HG02943 (cell line): ENCODE measurements around the gene TEAD1.

Experiments used
- ATAC-seq: cut with Tn5 transposase; IDR thresholded peaks from one replicate; pipeline ENCODE4 v1.9.1; 2021; ENCODE audit warnings: mild to moderate bottlenecking, low read depth, moderate library complexity; ENCODE audit not compliant: unreplicated experiment

The TEAD1 gene

DNA sequence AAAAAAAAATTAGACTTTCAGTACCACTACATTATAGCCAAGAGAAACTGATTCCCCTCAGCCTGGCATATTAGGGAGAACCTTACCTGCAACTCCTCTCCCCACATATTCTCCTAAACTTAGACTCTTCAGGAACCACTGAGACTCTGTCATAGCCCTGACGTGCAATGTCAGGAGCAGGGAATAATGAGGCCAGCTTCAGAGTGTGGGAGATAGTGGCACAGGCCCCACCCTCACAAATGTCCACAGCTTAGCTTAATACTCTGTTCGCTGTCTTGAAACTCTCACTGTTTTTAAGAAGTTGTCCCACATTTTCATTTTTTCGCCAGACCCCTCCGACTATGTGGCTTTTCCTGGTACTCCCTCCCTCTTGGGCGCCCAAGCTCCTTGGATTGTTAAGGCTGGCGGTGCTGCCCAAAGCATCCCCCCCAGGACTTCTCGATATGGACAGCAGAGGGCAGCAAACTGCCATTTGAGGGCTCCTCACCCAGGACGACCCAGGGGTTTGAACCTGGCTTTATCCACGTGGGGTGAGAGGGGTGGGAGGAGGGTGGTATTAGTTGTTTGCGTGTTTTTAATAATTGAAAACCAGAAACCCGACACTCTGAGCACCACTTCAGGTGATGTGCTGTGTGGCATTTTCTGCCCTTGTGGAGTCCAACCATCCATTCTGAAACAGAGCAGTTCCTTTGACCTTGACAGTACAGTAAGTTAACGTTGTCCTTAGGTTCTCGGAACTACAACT is 289.7 kb downstream of the TEAD1 start:
- ATAC-seq: peak; percentile 70

DNA sequence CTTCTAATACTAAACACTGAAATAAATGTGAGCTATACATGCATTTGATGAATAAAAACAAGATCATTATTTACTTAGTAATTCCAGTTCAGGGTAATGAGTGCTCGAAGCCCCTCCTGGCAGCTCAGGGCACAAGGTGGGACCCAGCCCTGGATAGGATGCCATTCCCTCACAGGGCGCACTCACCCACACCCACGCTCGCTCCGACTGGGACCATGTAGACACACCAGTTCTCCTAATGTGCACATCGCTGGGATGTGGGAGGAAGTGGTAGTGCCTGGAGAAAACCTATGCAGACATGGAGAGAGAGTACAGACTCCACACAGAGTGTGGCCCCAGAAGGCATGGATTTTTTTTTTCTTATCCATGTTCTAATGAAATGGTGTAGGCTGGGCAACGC is 290.4 kb downstream of the TEAD1 start:
- no peak for ATAC-seq

DNA sequence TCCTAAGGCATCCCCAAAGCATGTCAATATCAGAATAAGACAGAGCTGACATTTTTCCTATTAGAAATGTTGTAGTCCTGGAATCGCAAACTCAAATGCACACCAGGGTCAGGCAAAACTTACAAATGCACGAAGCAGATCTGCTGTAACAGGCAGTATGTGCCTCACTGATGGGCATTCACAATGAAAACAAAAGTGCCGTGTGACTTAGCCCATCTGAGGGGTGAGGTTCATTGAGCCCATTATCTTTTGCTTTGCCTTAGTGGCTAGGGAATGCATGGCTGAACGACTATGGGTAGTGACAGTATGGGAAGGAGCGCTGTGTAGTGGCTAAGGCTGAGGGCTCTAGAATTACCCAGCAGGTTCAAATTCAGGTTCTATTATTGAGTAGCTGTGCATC is 291.8 kb downstream of the TEAD1 start:
- no peak for ATAC-seq

DNA sequence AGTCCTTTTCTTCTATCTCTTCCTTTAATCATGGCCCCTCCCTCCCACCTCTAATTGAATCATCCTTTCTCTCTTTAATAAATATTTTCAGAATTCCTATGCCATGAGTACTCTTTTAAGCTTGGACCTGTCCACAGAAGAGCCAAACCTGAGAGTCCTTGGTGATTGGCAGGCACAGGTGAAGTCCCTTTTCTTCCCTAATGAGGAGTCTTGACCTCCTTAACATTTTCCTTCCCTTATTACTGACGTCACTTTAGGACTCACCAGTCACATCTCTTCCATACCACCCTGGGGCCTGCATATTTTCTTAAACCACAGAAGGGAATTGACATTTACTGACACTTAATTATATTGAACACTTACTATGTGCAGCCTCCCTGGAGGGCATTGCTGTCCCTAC is 293.9 kb downstream of the TEAD1 start:
- ATAC-seq: no peak

DNA sequence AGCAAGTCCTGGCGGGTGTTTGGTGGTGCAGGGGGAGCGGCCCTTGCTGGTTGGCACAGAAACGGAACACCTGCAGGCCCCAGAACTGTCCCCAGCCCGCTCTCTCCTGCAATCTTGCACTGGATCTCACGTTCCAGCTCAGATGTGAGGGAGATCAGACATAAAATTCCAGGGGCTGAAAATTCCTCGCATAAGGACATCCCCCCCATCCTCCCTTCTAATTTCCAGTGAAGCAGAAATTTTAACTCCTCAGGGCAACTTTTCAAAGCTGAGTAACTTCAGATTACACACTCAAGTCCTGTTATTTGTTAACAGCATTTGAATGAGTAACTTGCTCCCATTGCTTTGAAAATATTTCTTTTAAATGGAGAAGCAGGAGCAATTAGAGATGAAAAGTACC is 294.6 kb downstream of the TEAD1 start:
- no peak for ATAC-seq

DNA sequence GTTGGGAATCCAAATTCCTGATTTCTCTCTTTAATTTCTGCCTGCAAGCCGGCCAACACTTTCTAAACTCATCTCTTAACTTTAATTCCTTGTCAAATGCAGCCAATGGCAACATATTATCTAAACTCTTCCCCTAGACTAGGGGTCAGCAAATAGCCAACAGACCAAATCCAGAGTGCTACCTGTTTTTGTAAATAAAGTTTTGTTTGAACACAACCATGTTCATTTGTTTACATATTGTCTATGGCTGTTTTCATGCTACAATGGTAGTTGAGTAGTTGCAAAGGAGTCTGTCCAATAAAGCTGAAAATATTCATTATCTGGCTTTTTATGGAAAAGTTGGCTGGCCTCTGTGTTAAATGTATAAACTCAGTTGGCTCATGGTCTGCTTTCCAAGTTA is 297.7 kb downstream of the TEAD1 start:
- no peak for ATAC-seq

DNA sequence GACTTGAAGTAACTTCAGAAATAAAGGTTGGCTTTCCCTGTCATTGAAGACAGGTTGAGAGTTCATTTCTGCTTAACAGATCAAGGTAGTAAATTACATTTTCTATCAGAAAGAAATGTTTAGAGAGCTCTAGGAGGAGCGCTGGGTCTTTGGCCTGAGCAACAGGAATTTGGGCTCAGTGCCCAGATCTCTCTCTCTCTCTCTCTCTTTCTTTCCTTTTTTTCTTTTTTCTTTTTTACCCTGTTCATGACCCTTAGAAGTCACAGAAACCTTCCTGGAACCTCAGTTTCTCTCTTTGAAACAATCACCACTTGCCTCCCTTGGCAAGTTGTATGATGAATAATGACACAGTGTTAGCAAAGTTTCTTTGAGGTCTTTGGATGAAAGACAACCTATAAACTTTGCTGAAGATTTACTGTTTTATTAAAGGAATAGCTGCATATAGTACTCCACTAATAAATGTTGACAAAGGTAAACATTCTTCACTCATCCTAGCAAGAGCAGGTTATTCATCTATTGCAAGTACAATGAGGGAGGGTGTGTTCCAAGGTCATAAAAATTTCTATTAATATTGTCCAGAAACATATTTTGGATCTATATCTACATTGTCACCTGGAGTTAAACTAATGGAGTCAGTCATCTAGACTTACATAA is 299.4 kb downstream of the TEAD1 start:
- ATAC-seq: no peak

DNA sequence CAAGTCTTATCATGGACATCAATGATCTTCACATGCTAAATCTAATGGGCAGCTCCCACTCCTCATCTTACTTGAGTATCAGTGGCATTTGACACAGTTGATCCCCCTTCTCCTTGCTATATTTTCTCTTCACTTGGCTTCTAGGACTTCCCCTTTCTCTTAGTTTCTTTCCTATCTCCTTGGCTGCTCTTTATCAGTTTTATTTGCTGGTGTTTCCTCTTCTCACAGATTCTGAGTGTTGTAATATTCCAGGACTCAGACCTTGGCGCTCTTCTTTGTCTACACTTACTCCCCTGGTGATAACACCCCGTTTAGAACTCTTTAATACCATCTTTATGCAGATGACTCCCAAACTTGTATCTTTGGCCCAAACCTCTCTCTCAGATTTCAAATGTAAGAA is 301.0 kb downstream of the TEAD1 start:
- no peak for ATAC-seq

DNA sequence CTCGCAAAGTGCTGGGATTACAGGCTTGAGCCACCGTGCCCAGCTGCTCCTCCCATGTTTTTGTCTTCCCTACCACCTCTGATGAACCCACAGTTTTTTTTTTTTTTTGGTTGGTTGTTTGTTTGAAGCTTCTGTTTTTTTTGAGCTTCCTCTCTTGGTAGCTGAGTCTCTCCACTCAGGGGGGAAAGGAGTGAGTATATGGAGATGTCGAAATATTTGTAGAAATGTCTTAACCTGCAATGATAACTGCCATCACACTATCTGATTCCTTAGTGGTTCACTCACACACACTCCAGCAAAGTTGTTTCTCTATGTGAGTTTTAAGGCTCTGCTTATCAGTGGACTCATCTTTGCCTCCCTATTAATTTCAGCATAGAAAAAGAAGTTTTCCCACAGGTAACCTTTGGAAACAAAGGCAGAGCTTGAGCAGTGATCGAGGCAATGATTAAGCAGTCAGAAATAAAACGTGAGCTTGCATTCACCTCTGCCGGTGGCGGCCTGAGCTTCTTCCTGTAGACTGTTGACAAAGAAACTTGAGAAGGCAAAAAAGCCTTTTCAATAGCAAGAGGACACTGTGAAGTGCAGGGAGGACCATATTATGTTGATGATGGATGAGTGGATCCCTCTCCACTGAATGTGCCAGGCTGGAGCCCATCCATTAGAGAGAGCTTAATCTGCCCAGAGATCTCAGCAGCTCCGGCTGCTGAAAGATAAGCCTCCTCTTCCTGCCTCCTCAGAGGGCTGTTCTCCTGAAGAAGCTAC is 305.9 kb downstream of the TEAD1 start:
- ATAC-seq: no peak

DNA sequence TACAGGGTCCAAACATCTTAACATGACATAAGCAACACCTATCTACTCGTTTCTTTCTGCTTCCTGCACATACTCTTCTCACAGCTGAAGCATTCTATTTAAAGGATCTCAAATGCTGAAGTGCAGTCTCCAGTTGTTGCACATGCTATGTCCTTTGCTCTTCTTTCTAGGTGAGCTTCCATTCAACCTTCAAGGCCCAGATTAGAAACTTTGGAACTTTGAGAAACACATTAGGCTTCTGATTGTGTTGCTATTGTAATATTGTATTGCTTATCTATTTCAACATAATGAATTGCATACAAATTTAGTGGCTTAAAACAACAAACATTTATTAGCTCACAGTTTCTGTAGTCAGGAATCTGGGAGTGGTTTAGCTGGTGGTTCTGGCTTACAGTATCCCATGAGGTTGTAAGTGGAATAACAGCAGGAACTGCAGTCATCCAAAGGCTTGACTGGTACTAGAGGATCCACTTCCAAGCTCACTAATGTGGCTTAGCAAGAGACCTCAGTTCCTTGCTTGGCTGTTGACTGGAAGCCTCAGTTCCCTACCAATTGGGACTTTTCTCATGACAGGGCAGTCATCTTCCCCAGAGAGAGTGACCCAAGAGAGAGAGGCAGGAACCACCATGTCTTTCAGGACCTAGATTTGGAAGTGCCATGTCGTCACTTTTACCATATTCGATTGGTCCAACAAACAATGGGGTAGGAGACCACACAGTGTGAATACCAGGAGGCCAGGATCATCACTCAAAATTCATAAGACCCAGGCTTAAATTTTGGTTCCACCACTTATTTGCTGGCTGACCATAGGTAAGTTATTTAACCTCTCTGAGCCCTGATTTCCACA is 307.7 kb downstream of the TEAD1 start:
- no peak for ATAC-seq

DNA sequence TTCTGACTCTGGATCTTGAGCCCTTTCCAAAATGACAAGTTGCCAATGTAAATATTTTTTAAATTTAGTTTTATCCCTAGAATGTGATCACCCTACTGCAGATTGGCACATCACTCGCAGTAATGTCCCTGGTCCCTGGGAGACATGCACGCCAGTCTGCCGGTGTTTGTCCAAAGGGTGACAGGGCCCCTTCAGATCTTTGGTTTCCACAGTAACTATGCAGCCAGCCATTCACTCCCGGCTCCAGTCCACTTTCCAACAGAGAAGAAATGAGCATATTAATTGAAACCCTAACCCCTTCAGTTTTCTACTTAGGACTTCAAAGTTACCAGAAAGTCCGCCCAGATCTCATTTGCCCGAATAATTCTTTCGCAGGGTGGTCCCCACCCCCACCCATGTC is 309.1 kb downstream of the TEAD1 start:
- no peak for ATAC-seq

DNA sequence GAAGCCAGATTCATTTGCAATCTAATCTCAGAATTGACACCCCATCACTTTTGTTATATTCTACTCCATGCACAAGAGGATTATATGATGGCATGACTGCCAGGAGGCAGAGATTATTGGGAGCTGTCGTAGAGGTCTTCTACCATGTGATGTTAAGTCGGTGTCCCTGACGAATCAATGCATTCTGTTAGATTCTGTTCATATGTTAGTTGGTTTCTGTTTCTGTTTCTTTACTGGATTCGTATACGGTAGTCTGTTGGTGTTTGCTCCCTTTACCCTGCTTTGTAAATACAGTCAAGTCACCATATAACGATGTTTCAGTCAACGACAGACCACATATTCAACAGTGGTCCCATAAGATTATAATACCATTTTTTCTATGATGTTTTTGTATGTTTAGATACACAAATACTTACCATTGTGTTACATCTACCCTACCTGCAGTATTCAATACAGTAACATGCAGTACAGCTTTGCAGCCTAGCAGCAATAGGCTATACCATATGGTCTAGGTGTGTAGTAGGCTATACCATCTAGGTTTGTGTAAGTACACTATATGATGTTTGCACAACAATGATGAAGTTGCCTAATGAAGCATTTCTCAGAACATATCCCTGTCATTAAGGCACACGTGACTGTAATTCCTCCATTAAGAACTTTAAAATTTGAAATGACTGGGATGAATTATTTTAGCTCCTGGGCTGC is 312.1 kb downstream of the TEAD1 start:
- ATAC-seq: no peak

DNA sequence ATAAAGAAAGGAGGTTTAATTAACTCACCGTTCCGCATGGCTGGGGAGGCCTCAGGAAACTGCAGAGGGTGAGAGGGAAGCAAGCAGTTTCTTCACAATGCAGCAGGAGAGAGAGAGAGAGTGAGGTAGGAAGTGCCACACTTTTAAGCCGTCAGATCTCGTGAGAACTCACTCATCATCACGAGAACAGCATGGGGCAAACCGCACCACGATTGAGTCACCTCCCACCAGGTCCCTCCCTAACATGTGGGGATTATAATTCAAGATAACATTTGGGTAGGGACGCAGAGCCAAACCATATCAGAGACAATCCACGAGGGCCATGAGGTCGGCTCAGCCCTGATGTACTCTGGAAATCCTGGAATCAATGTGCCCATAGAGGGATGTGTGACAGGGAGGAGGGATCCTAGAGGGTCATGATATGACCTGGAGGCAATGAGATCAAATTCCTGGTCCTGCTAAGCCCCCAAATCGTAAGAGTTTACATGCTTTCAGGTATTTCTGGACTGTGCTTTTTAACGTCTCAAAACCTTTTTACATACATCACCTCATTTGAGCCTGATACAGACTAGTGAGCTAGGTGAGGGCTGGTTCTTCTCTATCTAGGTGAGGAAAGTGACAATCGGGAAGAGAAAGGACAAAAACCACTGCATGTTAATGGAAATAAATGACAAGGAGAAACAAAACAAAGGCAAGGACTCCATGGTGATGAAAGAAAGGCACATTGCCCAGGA is 315.4 kb downstream of the TEAD1 start:
- no peak for ATAC-seq

DNA sequence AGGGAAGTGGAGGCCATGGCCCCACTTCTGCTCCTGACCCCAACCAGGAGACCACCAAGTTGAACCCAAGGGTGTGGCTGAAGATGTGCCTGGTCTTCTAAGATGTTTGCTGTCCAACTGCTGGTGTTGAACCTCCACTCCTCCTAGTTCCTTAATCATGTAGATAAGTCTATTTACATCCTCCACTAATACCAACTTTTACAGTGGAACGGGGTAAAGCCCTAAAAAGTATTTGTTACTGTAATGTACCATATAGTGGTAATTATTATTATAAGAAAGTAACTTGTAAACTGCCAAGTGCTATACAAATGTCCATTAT is 315.9 kb downstream of the TEAD1 start:
- no peak for ATAC-seq

DNA sequence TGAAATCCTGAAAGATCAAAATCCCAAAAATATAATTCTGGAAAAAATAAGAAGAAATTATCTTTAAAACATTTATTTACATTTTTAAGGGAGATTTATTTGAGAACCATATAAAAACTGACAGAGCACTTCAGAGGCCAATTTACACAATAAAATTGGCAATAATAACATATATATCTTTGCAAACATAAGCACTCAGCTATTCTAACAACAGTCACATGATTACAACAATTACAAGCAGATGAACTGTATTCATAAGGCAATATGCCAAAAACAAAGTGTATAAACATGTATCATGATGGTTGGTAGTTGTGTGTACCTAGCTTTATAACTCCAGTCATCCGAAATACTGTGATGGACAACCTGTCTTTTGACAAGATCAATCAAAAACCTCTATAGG is 317.2 kb downstream of the TEAD1 start:
- ATAC-seq: no peak

DNA sequence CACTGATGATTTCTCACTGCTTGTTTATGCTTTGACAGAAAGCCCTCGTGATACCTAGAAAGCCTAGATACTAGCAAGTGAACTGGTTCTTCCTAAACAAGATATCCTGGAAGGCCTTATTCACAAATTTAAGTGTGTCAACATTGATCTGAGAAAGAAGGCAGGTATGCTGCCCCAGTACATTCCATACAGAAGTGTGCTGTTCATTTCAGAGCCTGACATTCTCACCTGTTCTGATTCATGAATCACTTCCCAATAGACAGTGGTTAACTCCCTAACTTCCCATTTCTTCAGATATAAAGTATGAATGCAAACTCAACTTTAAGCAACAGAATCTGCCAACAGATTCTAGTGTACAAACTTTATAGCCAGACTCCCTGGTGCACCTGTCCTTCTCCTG is 319.4 kb downstream of the TEAD1 start:
- no peak for ATAC-seq
